H9 (cell line): ENCODE results near the gene AGBL4. TPM values are rescaled to one million over a fixed set of nuclear protein-coding genes. Genes with fewer than 3 reads are reported as not detected.

Experiments
- DNase-seq: peaks from one replicate; pipeline ENCODE4 v3.0.0-alpha.2; 2017
- H2AFZ ChIP-seq: one replicate; pipeline ENCODE4 v1.6.1; 2013; ENCODE audit warnings: mild to moderate bottlenecking, low read length, control low read depth, moderate library complexity
- H2AK5ac ChIP-seq: 2 replicates; pipeline ENCODE4 v1.6.1; 2013; ENCODE audit warnings: low read length, control low read depth, mixed read lengths; ENCODE audit not compliant: insufficient read length
- H2BK120ac ChIP-seq: one replicate; pipeline ENCODE4 v1.6.1; 2013; ENCODE audit warnings: low read depth, mild to moderate bottlenecking, low read length, control low read depth, inconsistent platforms; ENCODE audit not compliant: poor library complexity, severe bottlenecking
- H2BK12ac ChIP-seq: 2 replicates; pipeline ENCODE4 v1.6.1; 2013; ENCODE audit warnings: low read length, control low read depth, mixed read lengths, low read depth; ENCODE audit not compliant: insufficient read length
- H2BK15ac ChIP-seq: 2 replicates; pipeline ENCODE4 v1.6.1; 2013; ENCODE audit warnings: low read depth, low read length, control low read depth
- H2BK20ac ChIP-seq: one replicate; pipeline ENCODE4 v1.6.1; 2013; ENCODE audit warnings: low read depth, mild to moderate bottlenecking, low read length, control low read depth, inconsistent platforms; ENCODE audit not compliant: poor library complexity, severe bottlenecking
- H2BK5ac ChIP-seq: 2 replicates; pipeline ENCODE4 v1.6.1; 2013; ENCODE audit warnings: low read length, control low read depth, mixed read lengths; ENCODE audit not compliant: insufficient read length
- H3K14ac ChIP-seq: 2 replicates; pipeline ENCODE4 v1.6.1; 2013; ENCODE audit warnings: low read length, control low read depth; ENCODE audit not compliant: insufficient read depth
- H3K18ac ChIP-seq: 2 replicates; pipeline ENCODE4 v1.6.1; 2013; ENCODE audit warnings: low read depth, mild to moderate bottlenecking, mixed read lengths, low read length, control low read depth; ENCODE audit not compliant: insufficient read length
- H3K23ac ChIP-seq: 2 replicates; pipeline ENCODE4 v1.6.1; 2013; ENCODE audit warnings: low read length, control low read depth, mixed read lengths, low read depth; ENCODE audit not compliant: insufficient read length
- H3K23me2 ChIP-seq: 2 replicates; pipeline ENCODE4 v1.6.1; 2013; ENCODE audit warnings: low read depth, mild to moderate bottlenecking, mixed read lengths, low read length, control low read depth; ENCODE audit not compliant: insufficient read length, poor library complexity, severe bottlenecking
- H3K27ac ChIP-seq: 2 replicates; pipeline ENCODE4 v1.5.1; 2013; ENCODE audit warnings: low read length, control low read depth, mixed read lengths, low read depth; ENCODE audit not compliant: insufficient read length
- H3K27me3 ChIP-seq: 2 replicates; pipeline ENCODE4 v1.6.1; 2013; ENCODE audit warnings: low read length, control low read depth, inconsistent platforms; ENCODE audit not compliant: insufficient read depth
- H3K4ac ChIP-seq: 2 replicates; pipeline ENCODE4 v1.6.1; 2013; ENCODE audit warnings: low read depth, mild to moderate bottlenecking, control low read depth, inconsistent platforms, low read length, moderate library complexity
- H3K4me1 ChIP-seq: 2 replicates; pipeline ENCODE4 v1.6.1; 2013; ENCODE audit warnings: low read length, control low read depth, inconsistent platforms; ENCODE audit not compliant: insufficient read depth
- H3K4me2 ChIP-seq: 2 replicates; pipeline ENCODE4 v1.6.1; 2013; ENCODE audit warnings: low read length, control low read depth, mixed read lengths; ENCODE audit not compliant: insufficient read length, insufficient read depth
- H3K56ac ChIP-seq: 2 replicates; pipeline ENCODE4 v1.6.1; 2013; ENCODE audit warnings: low read depth, mild to moderate bottlenecking, mixed read lengths, low read length, control low read depth; ENCODE audit not compliant: insufficient read length
- H3K79me1 ChIP-seq: 2 replicates; pipeline ENCODE4 v1.6.1; 2013; ENCODE audit warnings: low read depth, mild to moderate bottlenecking, moderate library complexity, low read length, control low read depth, inconsistent platforms; ENCODE audit not compliant: insufficient read depth, poor library complexity, severe bottlenecking
- H3K79me2 ChIP-seq: 2 replicates; pipeline ENCODE4 v1.6.1; 2013; ENCODE audit warnings: low read length, control low read depth, inconsistent platforms; ENCODE audit not compliant: insufficient read depth
- H3K9ac ChIP-seq: 2 replicates; pipeline ENCODE4 v1.6.1; 2013; ENCODE audit warnings: low read length, control low read depth, mixed read lengths; ENCODE audit not compliant: insufficient read length; ENCODE audit errors: extremely low read depth
- H3K9me3 ChIP-seq: one replicate; pipeline ENCODE4 v1.6.1; 2013; ENCODE audit warnings: low read depth, low read length, inconsistent platforms; ENCODE audit not compliant: control insufficient read depth
- H3T11ph ChIP-seq: one replicate; pipeline ENCODE4 v1.6.1; 2013; ENCODE audit warnings: mild to moderate bottlenecking, low read length, control low read depth, inconsistent platforms
- H4K20me1 ChIP-seq: one replicate; pipeline ENCODE4 v1.6.1; 2013; ENCODE audit not compliant: control insufficient read depth, insufficient read length, insufficient read depth
- H4K5ac ChIP-seq: 2 replicates; pipeline ENCODE4 v1.6.1; 2013; ENCODE audit warnings: low read depth, mild to moderate bottlenecking, mixed read lengths, low read length, control low read depth; ENCODE audit not compliant: insufficient read length
- H4K8ac ChIP-seq: replicated peaks from 2 replicates; pipeline ENCODE4 v1.6.1; 2013; ENCODE audit warnings: low read length, control low read depth, mixed read lengths, low read depth; ENCODE audit not compliant: insufficient read length
- H4K91ac ChIP-seq: 2 replicates; pipeline ENCODE4 v1.6.1; 2013; ENCODE audit warnings: low read depth, mild to moderate bottlenecking, moderate library complexity, mixed read lengths, low read length, control low read depth; ENCODE audit not compliant: insufficient read length
- H3K27ac Mint-ChIP-seq, 3 experiments: 2 replicates in 2 of 3; 3 replicates in 1 of 3; pipeline ENCODE4 v1.8.0; 2020 to 2021; ENCODE audit warnings: mixed read lengths in 3 of 3, mild to moderate bottlenecking in 1 of 3, moderate library complexity in 1 of 3
- H3K27me3 Mint-ChIP-seq: 2 replicates; pipeline ENCODE4 v1.8.0; 2021; ENCODE audit warnings: low read depth, mild to moderate bottlenecking, moderate library complexity, mixed read lengths
- H3K36me3 Mint-ChIP-seq, 3 experiments: 2 replicates in 2 of 3; 3 replicates in 1 of 3; pipeline ENCODE4 v1.8.0; 2020 to 2021; ENCODE audit warnings: low read depth in 3 of 3, mixed read lengths in 3 of 3; ENCODE audit not compliant: insufficient read depth in 1 of 3
- H3K4me1 Mint-ChIP-seq, 2 experiments: 2 replicates each; pipeline ENCODE4 v1.8.0; 2020; ENCODE audit warnings: mixed read lengths in 2 of 2
- H3K4me3 Mint-ChIP-seq, 2 experiments: 2 replicates in 1 of 2; 3 replicates in 1 of 2; pipeline ENCODE4 v1.8.0; 2020 to 2021; ENCODE audit warnings: mild to moderate bottlenecking in 2 of 2, mixed read lengths in 2 of 2, moderate library complexity in 1 of 2
- H3K9me3 Mint-ChIP-seq, 2 experiments: 2 replicates in 1 of 2; 3 replicates in 1 of 2; pipeline ENCODE4 v1.8.0; 2020; ENCODE audit warnings: mild to moderate bottlenecking in 2 of 2, mixed read lengths in 2 of 2, moderate library complexity in 1 of 2
- WGBS: extraction: QIAGEN DNeasy Blood & Tissue Kit; methylation state at CpG from one replicate; pipeline ENCODE4 v1.1.7; 2013; ENCODE audit warnings: missing lambda C conversion rate, low lambda C conversion rate, mixed read lengths; ENCODE audit not compliant: insufficient read length; ENCODE audit errors: extremely low coverage; 5-methylcytosine and 5-hydroxymethylcytosine counted together
- total RNA-seq: library from RNA; stranded (reverse); gene quantifications from 2 replicates; pipeline ENCODE4 v1.2.1, GENCODE V29; 2021
- TF ChIP-seq, protein P1 (sequence below): fragments of 200-600 bp; sonication (generic); conservative IDR thresholded peaks from 3 replicates; pipeline ENCODE4 v1.8.0; 2021; ENCODE audit warnings: antibody characterized with exemption, mild to moderate bottlenecking

AGBL4 gene
- total RNA-seq, 1 experiment from 2014 or later, result not detected

DNA sequence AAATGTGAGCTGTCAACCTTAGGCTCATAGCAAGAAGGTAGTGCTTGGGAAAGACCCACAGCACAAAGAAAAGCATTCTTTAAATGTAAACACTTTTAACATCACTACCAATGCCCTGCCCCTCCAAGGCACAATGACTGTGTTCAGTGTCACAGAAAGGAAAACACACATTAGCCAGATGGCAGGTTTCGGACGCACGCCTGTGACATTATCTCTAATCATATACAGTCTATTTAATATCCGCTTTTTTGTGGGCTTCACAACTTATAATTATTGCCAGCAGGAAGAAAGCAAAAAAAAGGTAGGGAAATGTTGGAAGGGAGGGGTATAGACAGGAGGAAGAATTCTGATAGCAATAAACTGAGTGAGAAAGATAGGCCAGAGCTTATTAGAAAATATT lies 1134.7 kb downstream of the AGBL4 start:
- H4K91ac ChIP-seq, result no peak overlapping the region
- peaks cover 29 to 49% of the 10 kb centered on the region in 2 experiments for H3K4me1 Mint-ChIP-seq
- H3K18ac ChIP-seq, result no peak overlapping the region
- H3K23me2 ChIP-seq, result no peaks in the 10 kb centered on the region
- peaks cover 3% of the 10 kb centered on the region for H4K20me1 ChIP-seq
- H2BK5ac ChIP-seq, result no peak overlapping the region
- H3K14ac ChIP-seq, result no peak overlapping the region
- H3K4me1 ChIP-seq, result peaks cover 3% of the 10 kb centered on the region; the same call in 1 of the 2 replicates
- H4K5ac ChIP-seq, result no peak overlapping the region
- no peaks in the 10 kb centered on the region for H3K36me3 Mint-ChIP-seq
- TF ChIP-seq, protein P1, sequence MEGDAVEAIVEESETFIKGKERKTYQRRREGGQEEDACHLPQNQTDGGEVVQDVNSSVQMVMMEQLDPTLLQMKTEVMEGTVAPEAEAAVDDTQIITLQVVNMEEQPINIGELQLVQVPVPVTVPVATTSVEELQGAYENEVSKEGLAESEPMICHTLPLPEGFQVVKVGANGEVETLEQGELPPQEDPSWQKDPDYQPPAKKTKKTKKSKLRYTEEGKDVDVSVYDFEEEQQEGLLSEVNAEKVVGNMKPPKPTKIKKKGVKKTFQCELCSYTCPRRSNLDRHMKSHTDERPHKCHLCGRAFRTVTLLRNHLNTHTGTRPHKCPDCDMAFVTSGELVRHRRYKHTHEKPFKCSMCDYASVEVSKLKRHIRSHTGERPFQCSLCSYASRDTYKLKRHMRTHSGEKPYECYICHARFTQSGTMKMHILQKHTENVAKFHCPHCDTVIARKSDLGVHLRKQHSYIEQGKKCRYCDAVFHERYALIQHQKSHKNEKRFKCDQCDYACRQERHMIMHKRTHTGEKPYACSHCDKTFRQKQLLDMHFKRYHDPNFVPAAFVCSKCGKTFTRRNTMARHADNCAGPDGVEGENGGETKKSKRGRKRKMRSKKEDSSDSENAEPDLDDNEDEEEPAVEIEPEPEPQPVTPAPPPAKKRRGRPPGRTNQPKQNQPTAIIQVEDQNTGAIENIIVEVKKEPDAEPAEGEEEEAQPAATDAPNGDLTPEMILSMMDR, result no peak
- H3K27ac ChIP-seq, result no peak overlapping the region
- no peak overlapping the region for H2BK15ac ChIP-seq
- H3K9ac ChIP-seq, result no peak overlapping the region
- no peak overlapping the region for H2AFZ ChIP-seq
- no CpG with 5 or more reads among the region's 4 CpGs for WGBS
- H3K79me2 ChIP-seq, result no peaks in the 10 kb centered on the region
- H3K27me3 Mint-ChIP-seq, result no peaks in the 10 kb centered on the region; the same call in 1 of the 2 replicates
- H3T11ph ChIP-seq, result no peak overlapping the region
- no peak overlapping the region for H3K4me3 Mint-ChIP-seq
- no peak for DNase-seq
- no peaks in the 10 kb centered on the region for H3K9me3 ChIP-seq
- no peak overlapping the region for H2AK5ac ChIP-seq
- no peak overlapping the region for H3K4me2 ChIP-seq
- no peaks in the 10 kb centered on the region for H3K79me1 ChIP-seq
- no peak overlapping the region for H3K27ac Mint-ChIP-seq
- peaks cover 0 to 2% of the 10 kb centered on the region in 2 experiments; a peak in 3 of 5 replicates for H3K9me3 Mint-ChIP-seq
- no peak overlapping the region for H2BK120ac ChIP-seq
- H2BK20ac ChIP-seq, result no peak overlapping the region
- H2BK12ac ChIP-seq, result no peak overlapping the region
- H3K56ac ChIP-seq, result no peak overlapping the region
- no peaks in the 10 kb centered on the region for H3K27me3 ChIP-seq
- H3K23ac ChIP-seq, result no peak overlapping the region
- no peak overlapping the region for H4K8ac ChIP-seq
- no peak overlapping the region for H3K4ac ChIP-seq
